ENCODE data around the gene PRND. TPM values are rescaled to one million over a fixed set of nuclear protein-coding genes. Genes with fewer than 3 reads are reported as not detected.
"Not testable (repeated sequence)": the region's sequence is repeated elsewhere in the genome, so short reads cannot be mapped to it uniquely, and the experiment has no call there.

The PRND gene, protein sequence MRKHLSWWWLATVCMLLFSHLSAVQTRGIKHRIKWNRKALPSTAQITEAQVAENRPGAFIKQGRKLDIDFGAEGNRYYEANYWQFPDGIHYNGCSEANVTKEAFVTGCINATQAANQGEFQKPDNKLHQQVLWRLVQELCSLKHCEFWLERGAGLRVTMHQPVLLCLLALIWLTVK
- total RNA-seq, result 3.7 and 67.7 TPM in 2 replicates

DNA sequence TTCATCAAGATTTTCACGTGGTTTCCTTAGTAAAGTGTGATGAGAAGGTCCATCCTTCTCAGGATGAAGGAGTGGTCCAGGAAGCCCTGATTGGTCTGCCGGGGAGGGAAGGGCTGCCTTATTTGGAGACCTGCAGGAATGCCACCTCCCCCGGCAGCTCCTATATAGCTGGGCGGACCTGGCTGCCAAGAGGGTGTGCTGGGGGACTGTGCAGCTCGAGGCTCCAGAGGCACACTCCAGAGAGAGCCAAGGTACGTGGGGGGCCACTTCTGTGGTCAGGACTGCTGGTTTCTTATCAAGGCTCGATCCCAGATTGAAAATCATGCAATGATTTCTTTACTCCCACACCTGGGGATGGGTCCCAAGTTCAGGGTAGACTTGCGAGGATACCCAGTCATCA lies at the start of gene PRND:
TSS of gene PRND (plus strand) at position 191 of the 400 bp plus-strand sequence. CDS start 2,643 bp downstream, outside the sequence.
- DNase-seq (ENCODE audit: extremely low read depth, low read depth, low spot score), result no peak

DNA sequence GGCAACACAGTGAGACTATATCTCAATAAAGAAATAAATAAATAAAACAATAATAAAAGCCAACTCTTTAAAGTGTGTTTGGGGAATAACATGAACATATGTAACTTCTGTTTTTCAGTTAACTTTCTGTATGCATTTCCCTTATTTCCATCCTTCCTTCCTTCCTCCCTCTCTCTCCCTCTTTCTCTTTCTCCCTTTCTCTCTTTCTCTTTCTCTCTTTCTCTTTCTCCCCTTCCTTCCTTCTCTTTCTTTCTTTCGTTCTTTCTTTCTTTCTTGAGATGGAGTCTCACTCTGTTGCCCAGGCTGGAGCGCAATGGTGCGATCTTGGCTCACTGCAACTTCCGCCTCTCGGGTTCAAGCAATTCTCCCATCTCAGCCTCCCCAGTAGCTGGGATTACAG lies 48.8 kb upstream of the PRND start:
- DNase-seq (ENCODE audit: extremely low read depth, low read depth, low spot score), result no peak

GRCh38 chr20:4673371-4674001 lies 48.2 kb upstream of the PRND start:
- no peak for DNase-seq (ENCODE audit: extremely low read depth, low read depth, low spot score)

DNA sequence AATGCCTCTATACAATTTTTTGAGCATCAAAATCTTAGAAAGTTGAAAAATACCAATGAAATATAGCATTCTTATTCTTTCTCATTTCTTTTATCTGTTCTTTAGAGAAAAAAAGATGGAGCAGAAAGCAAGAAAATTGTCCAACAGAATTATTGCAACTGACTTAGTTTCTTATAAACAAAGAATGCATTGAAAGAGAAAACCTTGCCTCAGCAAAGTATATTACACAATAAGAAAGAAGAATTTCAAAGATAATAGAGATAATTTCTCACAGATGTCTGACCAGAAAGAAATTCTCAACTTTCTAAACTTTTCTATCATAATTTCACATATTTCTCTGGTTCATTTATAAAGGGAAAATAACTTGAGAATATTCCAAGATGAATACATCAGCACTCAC lies 47.0 kb upstream of the PRND start:
- no peak for DNase-seq (ENCODE audit: extremely low read depth, low read depth, low spot score)

- no peak for DNase-seq (ENCODE audit: extremely low read depth, low read depth, low spot score)
Observed at GRCh38 chr20:4677846-4678245, 43.9 kb upstream of the PRND start.

DNA sequence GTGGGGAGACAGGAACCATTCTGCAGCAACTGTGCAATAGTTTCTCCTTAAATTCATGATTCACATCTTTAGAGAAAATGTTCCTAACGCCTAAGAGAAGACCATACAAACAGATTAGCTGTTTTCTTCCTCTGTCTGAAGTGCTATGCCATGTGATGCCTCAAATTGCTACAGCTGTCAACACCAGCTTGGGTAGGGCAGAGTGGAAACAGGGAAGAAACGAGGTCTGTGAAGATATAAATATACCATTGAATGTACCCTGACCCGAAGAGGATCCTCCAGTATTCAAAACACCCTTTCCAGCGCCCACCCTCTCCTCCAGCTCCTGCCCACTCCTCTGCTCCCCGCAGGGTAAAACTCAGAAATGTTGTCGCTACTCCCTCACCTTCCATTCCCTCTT lies 40.3 kb upstream of the PRND start:
- no peak for DNase-seq (ENCODE audit: extremely low read depth, low read depth, low spot score)

DNA sequence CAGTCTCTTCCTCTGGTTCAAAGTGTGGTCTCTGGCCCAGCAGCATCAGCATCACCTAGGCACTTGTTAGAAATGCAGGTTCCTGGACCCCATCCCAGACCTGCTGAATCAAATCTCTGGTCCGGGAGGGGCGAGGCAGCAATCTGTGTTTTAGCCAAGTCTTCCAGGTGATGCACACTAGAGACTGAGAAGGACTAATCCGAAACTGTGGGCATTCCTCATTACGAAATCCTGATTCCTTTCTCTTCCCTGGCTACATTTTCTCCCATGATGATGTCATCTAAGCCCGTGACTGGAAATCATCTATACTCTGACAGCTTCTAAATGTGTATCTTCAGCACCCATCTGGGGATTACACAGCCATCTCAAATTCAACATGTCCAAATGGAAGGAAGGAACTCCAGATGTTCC lies 39.7 kb upstream of the PRND start:
- DNase-seq (ENCODE audit: extremely low read depth, low read depth, low spot score), result no peak

DNA sequence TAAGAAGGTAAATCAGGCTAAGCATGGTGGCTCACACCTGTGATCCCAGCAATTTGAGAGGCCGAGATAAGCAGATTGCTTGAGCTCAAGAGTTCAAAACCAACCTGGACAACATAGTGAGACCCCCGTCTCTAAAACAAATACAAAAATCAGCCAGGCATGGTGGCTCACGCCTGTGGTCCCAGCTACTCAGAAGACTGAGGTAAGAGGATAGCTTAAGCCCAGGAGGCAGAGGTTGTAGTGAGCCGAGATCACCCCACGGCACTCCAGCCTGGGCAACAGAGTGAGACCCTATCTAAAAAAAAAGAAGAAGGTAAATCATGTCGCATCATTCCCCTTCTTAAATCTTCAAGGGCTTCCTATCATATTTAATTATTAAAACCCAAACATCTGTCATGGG lies 39.0 kb upstream of the PRND start:
- DNase-seq (ENCODE audit: extremely low read depth, low read depth, low spot score), result no peak

DNA sequence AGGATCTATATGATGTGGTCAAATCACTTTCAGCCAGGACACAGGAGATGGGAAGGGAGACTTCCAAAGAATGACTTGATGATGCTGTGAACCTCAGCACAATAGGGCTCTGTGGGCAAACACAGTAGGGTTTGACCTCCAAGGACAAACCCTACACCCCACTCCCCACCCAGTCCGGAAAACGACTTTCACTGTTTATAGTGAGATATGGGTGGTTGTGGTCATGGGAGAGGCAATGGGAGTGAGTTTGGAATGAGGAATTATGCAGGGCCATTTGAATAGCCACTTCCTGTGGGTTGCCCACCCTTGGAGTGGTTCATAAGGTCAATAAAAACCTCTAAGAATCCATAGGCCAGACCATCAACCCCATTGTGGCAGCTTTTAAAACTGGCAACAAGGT lies 38.4 kb upstream of the PRND start:
- DNase-seq (ENCODE audit: extremely low read depth, low read depth, low spot score), result no peak

DNA sequence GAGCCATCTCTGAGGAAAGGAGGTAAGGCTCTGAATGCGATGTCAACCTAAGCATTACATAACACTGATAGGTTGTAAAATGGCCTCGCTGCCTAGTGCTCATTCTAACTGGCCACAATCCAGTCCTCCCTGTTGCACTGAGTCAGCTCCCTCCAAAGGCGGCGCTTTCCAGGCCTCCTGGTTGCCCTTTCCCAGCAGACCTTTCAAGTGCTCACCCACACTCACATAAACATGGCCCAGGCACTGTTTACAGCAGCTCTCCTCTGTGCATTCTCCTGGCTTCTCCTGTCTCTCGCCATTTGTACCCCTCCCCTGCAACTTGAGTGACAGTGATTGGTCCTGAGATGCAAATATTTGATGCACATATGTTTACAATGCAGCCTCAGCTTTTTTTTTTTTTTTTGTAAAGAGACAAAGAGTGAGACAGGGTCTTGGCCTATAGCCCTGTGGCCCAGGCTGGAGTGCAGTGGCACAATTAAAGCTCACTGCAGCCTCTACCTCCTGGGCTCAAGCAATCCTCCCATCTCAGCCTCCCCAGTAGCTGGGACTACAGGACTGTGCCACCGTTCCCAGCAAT lies 36.8 kb upstream of the PRND start:
- no peak for DNase-seq (ENCODE audit: extremely low read depth, low read depth, low spot score)

- DNase-seq (ENCODE audit: extremely low read depth, low read depth, low spot score), result no peak
Observed at GRCh38 chr20:4685923-4686221, 35.8 kb upstream of the PRND start.

DNA sequence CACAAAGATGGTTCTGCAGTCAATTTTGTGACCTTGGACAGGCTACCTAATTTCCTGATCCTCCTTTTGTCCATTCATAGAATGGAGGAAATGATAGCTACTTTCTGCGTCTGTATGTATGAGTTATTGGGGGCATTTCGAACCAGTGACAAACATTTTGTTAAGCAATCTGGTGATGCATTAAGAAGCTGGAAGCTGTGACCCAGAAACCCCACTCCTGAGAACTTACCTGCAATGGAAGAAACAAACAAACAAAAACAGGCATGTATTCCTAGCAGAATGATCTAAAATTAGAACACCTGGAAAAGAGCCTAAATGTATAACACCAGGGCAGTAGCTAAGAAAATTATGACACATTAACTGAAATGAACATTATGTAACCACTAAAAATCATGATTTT lies 33.4 kb upstream of the PRND start:
- no peak for DNase-seq (ENCODE audit: extremely low read depth, low read depth, low spot score)

- DNase-seq (ENCODE audit: extremely low read depth, low read depth, low spot score), result no peak
Observed at GRCh38 chr20:4689220-4689619, 32.5 kb upstream of the PRND start.

GRCh38 chr20:4691753-4692152 lies 30.0 kb upstream of the PRND start:
- no peak for DNase-seq (ENCODE audit: extremely low read depth, low read depth, low spot score)

GRCh38 chr20:4694076-4694475 lies 27.6 kb upstream of the PRND start:
- no peak for DNase-seq (ENCODE audit: extremely low read depth, low read depth, low spot score)

DNA sequence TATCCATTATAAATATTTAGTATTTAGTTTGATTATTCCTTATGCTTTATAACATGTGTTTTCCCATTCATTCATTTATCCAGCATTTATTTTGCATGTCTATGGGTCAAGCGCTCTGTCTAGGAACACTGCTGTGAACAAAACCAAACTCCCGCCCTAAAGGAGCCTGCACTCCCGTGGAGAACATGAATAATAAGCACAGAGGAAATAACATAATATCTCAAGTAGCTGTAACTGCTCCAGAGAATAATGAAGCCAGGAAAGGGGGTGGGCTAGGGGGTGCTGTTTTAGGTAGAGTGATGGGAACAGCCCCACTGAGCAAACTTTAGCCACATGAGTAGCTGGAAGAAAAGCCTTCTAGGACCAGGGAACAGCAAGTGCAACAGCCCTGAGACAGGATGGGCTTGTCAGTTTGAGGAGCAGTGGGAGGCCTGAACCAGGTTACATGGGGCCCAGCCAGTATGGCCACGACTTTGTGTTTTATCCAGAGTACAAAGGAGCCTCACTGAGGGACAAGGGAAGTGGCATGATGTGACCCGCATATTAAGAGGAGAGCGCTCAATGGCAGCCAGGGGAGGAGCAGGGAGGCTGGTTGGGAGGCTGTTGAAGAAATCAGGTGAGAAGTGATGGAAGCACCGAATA lies 24.4 kb upstream of the PRND start:
- DNase-seq (ENCODE audit: extremely low read depth, low read depth, low spot score), result no peak

GRCh38 chr20:4697831-4698221 lies 23.9 kb upstream of the PRND start:
- no peak for DNase-seq (ENCODE audit: extremely low read depth, low read depth, low spot score)

DNA sequence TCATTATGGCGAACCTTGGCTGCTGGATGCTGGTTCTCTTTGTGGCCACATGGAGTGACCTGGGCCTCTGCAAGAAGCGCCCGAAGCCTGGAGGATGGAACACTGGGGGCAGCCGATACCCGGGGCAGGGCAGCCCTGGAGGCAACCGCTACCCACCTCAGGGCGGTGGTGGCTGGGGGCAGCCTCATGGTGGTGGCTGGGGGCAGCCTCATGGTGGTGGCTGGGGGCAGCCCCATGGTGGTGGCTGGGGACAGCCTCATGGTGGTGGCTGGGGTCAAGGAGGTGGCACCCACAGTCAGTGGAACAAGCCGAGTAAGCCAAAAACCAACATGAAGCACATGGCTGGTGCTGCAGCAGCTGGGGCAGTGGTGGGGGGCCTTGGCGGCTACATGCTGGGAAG lies 22.5 kb upstream of the PRND start:
- DNase-seq (ENCODE audit: extremely low read depth, low read depth, low spot score), result no peak

DNA sequence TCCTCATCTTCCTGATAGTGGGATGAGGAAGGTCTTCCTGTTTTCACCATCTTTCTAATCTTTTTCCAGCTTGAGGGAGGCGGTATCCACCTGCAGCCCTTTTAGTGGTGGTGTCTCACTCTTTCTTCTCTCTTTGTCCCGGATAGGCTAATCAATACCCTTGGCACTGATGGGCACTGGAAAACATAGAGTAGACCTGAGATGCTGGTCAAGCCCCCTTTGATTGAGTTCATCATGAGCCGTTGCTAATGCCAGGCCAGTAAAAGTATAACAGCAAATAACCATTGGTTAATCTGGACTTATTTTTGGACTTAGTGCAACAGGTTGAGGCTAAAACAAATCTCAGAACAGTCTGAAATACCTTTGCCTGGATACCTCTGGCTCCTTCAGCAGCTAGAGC lies 21.8 kb upstream of the PRND start:
- no peak for DNase-seq (ENCODE audit: extremely low read depth, low read depth, low spot score)

DNA sequence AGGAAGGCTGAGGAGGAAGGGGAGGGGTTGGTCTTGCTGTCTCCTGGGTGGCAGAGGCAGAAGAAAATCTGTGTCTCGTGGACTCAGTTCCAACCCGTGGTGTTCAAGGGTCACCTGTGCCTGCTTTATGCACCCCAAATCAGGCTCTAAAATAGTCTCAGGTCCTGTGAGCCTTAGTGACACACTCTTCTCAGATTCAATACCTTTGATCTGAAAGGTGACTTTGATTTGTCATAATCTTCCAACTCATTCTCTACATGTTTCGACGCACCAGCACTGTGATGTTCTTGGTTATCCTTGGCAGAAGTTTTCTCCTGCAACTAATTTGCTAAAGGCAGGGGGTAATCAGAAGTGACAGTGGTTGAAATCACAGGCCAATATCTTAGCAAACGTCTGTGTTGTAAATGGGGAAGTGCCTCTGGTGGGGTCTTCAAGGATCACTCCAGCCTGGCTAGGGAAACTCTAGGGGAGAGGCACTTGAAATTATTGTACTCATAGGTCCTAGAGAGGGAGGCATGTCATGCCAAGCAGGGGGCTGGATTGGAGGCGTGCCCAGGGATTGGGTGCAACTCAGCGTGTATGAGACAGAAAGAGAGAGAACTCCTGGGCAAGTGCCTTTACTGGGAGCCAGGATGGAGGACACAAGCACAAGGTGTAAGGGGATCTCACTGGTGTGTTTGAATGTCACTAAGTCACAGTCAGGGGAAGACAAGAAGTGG lies 19.0 kb upstream of the PRND start:
- DNase-seq (ENCODE audit: extremely low read depth, low read depth, low spot score), result no peak

DNA sequence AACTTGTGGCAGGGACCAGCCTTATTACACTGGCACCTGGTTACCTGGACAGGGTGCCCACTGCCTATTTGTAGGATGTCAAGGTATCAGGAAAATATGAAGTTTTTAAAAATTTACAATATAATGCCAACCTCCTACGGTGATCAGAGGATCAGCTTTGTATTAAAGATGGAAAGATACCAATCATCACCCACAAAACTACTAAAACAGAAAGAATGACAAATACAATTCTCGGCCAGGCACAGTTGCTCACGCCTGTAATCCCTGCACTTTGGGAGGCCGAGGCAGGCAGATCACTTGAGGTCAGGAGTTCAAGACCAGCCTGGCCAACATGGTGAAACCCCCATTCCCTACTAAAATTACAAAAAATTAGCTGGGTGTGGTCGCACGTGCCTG lies 18.4 kb upstream of the PRND start:
- DNase-seq (ENCODE audit: extremely low read depth, low read depth, low spot score), result no peak

DNA sequence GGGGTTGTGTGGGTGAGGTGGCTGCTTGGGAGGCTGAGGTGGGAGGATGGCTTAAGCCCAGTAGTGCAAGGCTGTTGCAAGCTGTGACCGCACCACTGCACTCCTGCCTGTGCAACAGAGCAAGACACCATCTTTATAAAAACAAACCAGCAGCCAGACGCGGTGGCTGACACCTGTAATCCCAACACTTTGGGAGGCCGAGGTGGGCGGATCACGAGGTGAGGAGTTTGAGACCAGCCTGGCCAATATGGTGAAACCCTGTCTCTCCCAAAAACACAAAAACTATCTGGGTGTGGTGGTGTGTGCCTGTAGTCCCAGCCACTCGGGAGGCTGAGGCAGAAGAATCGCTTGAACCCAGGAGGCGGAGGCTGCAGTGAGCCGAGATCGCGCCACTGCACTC lies 14.8 kb upstream of the PRND start:
- DNase-seq (ENCODE audit: extremely low read depth, low read depth, low spot score), result not testable (repeated sequence)

All from glomerular endothelial cell (primary cell).